GM23338 (cell line): ENCODE measurements around the gene GLMP. TPM values are rescaled to one million over a fixed set of nuclear protein-coding genes. Genes with fewer than 3 reads are reported as not detected.

Experiments used
- ATAC-seq: fragments of 200-7000 bp; cut with Tn5 transposase; 3 replicates; pipeline ENCODE4 v1.9.1; 2020
- DNase-seq: peaks from one replicate; pipeline ENCODE4 v3.0.0-alpha.2; 2015; ENCODE audit warnings: low spot score
- H2AFZ ChIP-seq: fragments of 200-600 bp; sonication (generic); 2 replicates; pipeline ENCODE4 v1.8.0; 2016; ENCODE audit warnings: antibody characterized with exemption, mild to moderate bottlenecking, moderate library complexity
- H3F3A ChIP-seq: fragments of 200-600 bp; sonication (generic); replicated peaks from 2 replicates; pipeline ENCODE4 v1.8.0; 2017; ENCODE audit warnings: antibody characterized with exemption, mixed run types, low read depth
- H3K27ac ChIP-seq: fragments of 200-600 bp; sonication (generic); 2 replicates; pipeline ENCODE4 v1.6.1; 2016; ENCODE audit warnings: low read depth
- H3K27me3 ChIP-seq: fragments of 200-600 bp; sonication (generic); 2 replicates; pipeline ENCODE4 v1.8.0; 2016; ENCODE audit warnings: mild to moderate bottlenecking, mixed run types, moderate library complexity; ENCODE audit not compliant: insufficient read depth
- H3K36me3 ChIP-seq: fragments of 200-600 bp; sonication (generic); 2 replicates; pipeline ENCODE4 v1.8.0; 2016; ENCODE audit warnings: mild to moderate bottlenecking; ENCODE audit not compliant: insufficient read depth
- H3K4me1 ChIP-seq: fragments of 200-600 bp; sonication (generic); 2 replicates; pipeline ENCODE4 v1.8.0; 2016; ENCODE audit warnings: mild to moderate bottlenecking, moderate library complexity; ENCODE audit not compliant: insufficient read depth
- H3K4me2 ChIP-seq: fragments of 200-600 bp; sonication (generic); 2 replicates; pipeline ENCODE4 v1.7.1; 2017; ENCODE audit warnings: mixed run types
- H3K4me3 ChIP-seq: fragments of 200-600 bp; sonication (generic); 2 replicates; pipeline ENCODE4 v1.6.1; 2016; ENCODE audit warnings: mixed run types
- H3K79me2 ChIP-seq: fragments of 200-600 bp; sonication (generic); replicated peaks from 2 replicates; pipeline ENCODE4 v1.8.0; 2017; ENCODE audit warnings: mild to moderate bottlenecking; ENCODE audit not compliant: insufficient read depth
- H3K9me2 ChIP-seq: fragments of 200-600 bp; sonication (generic); 2 replicates; pipeline ENCODE4 v1.8.0; 2017; ENCODE audit not compliant: insufficient read depth
- H4K20me1 ChIP-seq: fragments of 200-600 bp; sonication (generic); replicated peaks from 2 replicates; pipeline ENCODE4 v1.8.0; 2017; ENCODE audit warnings: mild to moderate bottlenecking; ENCODE audit not compliant: insufficient read depth
- H3K27ac Mint-ChIP-seq: 2 replicates; pipeline ENCODE4 v1.8.0; 2020; ENCODE audit warnings: inconsistent platforms, mild to moderate bottlenecking, moderate library complexity, mixed read lengths
- H3K27me3 Mint-ChIP-seq: 3 replicates; pipeline ENCODE4 v1.8.0; 2022; ENCODE audit warnings: low read depth, mild to moderate bottlenecking, moderate library complexity, mixed read lengths, inconsistent platforms; ENCODE audit not compliant: insufficient read depth, poor library complexity
- H3K36me3 Mint-ChIP-seq: 3 replicates; pipeline ENCODE4 v1.8.0; 2021; ENCODE audit warnings: low read depth, mild to moderate bottlenecking, inconsistent platforms, moderate library complexity, mixed read lengths
- H3K4me1 Mint-ChIP-seq: 3 replicates; pipeline ENCODE4 v1.8.0; 2020; ENCODE audit warnings: mild to moderate bottlenecking, inconsistent platforms, mixed read lengths
- H3K4me3 Mint-ChIP-seq: 3 replicates; pipeline ENCODE4 v1.8.0; 2021; ENCODE audit warnings: moderate library complexity, mild to moderate bottlenecking, inconsistent platforms, mixed read lengths
- H3K9me3 Mint-ChIP-seq: 3 replicates; pipeline ENCODE4 v1.8.0; 2020; ENCODE audit warnings: moderate library complexity, mild to moderate bottlenecking, inconsistent platforms, mixed read lengths
- CREB1 ChIP-seq: fragments of 250-450 bp; sonication (Bioruptor Pico); IDR thresholded peaks from 2 replicates; pipeline ENCODE4 v1.5.0; 2020; ENCODE audit warnings: low read depth, mild to moderate bottlenecking, moderate library complexity
- ETS1 ChIP-seq: IDR thresholded peaks from 2 replicates; pipeline ENCODE4 v1.6.1; 2016; ENCODE audit warnings: antibody characterized with exemption
- JUNB ChIP-seq: IDR thresholded peaks from one replicate; pipeline ENCODE4 v1.6.1; 2016; ENCODE audit warnings: antibody characterized with exemption; ENCODE audit not compliant: unreplicated experiment
- REST ChIP-seq: IDR thresholded peaks from one replicate; pipeline ENCODE4 v1.6.1; 2018; ENCODE audit warnings: antibody characterized with exemption; ENCODE audit not compliant: unreplicated experiment
- ZNF331 ChIP-seq: fragments of 250-450 bp; sonication (Bioruptor Pico); IDR thresholded peaks from 2 replicates; pipeline ENCODE4 v1.5.0; 2020; ENCODE audit warnings: low read depth, mild to moderate bottlenecking, moderate library complexity
- ZNF462 ChIP-seq: fragments of 250-450 bp; sonication (Bioruptor Pico); IDR thresholded peaks from 2 replicates; pipeline ENCODE4 v1.5.0; 2020; ENCODE audit warnings: mild to moderate bottlenecking, moderate library complexity
- polyA plus RNA-seq: library from polyadenylated mRNA; unstranded; fragments of >200 nt; fragmentation: Nextera tagmentation; extraction: Ambion mirVana; gene quantifications from 2 replicates; pipeline ENCODE4 v1.2.1, GENCODE V29; 2016
- total RNA-seq: library from RNA; depleted of rRNA; stranded (reverse); fragments of >200 nt; shearing (Covaris generic); gene quantifications from 2 replicates; pipeline ENCODE4 v1.2.3, GENCODE V29; 2014
- TF ChIP-seq, protein P1 (sequence below), 2 experiments: fragments of 200-600 bp in 1 of 2; sonication (generic) in 1 of 2; conservative IDR thresholded peaks; 2 replicates each; pipeline versions ENCODE4 v1.5.1 to v1.6.1; 2016 to 2017; ENCODE audit warnings: antibody characterized with exemption in 2 of 2, low read depth in 2 of 2, mild to moderate bottlenecking in 2 of 2, moderate library complexity in 1 of 2

Gene GLMP
- total and polyA plus RNA-seq, 2 experiments from 2014 or later = 33.6 to 41.9 TPM

- H3F3A ChIP-seq = peaks cover 48% of the 10 kb centered on the region; the same call in 1 of the 2 replicates
- H3K27me3 Mint-ChIP-seq = peaks cover 10% of the 10 kb centered on the region
- H3K4me3 ChIP-seq = no peak overlapping the region
- DNase-seq = no peak
- no peak for ATAC-seq
- H3K4me1 ChIP-seq = peaks cover 7% of the 10 kb centered on the region
- H3K27ac Mint-ChIP-seq = no peak overlapping the region
- H3K9me3 Mint-ChIP-seq = no peaks in the 10 kb centered on the region
- no peak overlapping the region for H3K4me3 Mint-ChIP-seq
- H2AFZ ChIP-seq = no peak overlapping the region
- peaks cover 41% of the 10 kb centered on the region for H3K79me2 ChIP-seq
- peaks cover 9% of the 10 kb centered on the region for H3K4me1 Mint-ChIP-seq
- TF ChIP-seq JUNB (no peak), ZNF462 (no peak), REST (no peak), CREB1 (CRISPR knock-in tag) (no peak), ZNF331 (CRISPR knock-in tag) (no peak), ETS1 (no peak)
- TF ChIP-seq, protein P1, sequence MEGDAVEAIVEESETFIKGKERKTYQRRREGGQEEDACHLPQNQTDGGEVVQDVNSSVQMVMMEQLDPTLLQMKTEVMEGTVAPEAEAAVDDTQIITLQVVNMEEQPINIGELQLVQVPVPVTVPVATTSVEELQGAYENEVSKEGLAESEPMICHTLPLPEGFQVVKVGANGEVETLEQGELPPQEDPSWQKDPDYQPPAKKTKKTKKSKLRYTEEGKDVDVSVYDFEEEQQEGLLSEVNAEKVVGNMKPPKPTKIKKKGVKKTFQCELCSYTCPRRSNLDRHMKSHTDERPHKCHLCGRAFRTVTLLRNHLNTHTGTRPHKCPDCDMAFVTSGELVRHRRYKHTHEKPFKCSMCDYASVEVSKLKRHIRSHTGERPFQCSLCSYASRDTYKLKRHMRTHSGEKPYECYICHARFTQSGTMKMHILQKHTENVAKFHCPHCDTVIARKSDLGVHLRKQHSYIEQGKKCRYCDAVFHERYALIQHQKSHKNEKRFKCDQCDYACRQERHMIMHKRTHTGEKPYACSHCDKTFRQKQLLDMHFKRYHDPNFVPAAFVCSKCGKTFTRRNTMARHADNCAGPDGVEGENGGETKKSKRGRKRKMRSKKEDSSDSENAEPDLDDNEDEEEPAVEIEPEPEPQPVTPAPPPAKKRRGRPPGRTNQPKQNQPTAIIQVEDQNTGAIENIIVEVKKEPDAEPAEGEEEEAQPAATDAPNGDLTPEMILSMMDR (conservative IDR thresholded peaks at IDR 0.05; ENCODE audit: low read depth in 2 of 2) = no peak
- peaks cover 69% of the 10 kb centered on the region for H3K36me3 Mint-ChIP-seq
- H3K4me2 ChIP-seq = no peak overlapping the region
- no peak overlapping the region for H3K27ac ChIP-seq
- H3K9me2 ChIP-seq = no peaks in the 10 kb centered on the region
- H4K20me1 ChIP-seq = peaks cover 58% of the 10 kb centered on the region
- H3K36me3 ChIP-seq = peaks cover 70% of the 10 kb centered on the region
- H3K27me3 ChIP-seq = no peaks in the 10 kb centered on the region
Observed at GRCh38 chr1:156276966-156277381, 18.5 kb downstream of the GLMP start.
